Cardiac septum (tissue), 1 donor: ENCODE results near the gene NPHP4. TPM values are rescaled to one million over a fixed set of nuclear protein-coding genes. Genes with fewer than 3 reads are reported as not detected.

Source experiments
- DNase-seq: peaks from one replicate; pipeline ENCODE4 v3.0.0-alpha.2; 2020; ENCODE audit warnings: low spot score
- intact Hi-C: fragments of 100-400 bp; cut with DNase I; formaldehyde crosslinking; loops from one replicate; pipeline ENCODE4 v1.14.0; 2022
- total RNA-seq: library from RNA; stranded (reverse); fragmentation: NEBNext Ultra II Directional; extraction: Animal tissue kit (Norgen Biotek cat#: 25700); gene quantifications from one replicate; pipeline ENCODE4 v1.2.1, GENCODE V29; 2021
- donor health status: DM: no; HTN: no; CAD: no.

The NPHP4 gene
- total RNA-seq, 1 donor from 2014 or later = 6.6 TPM

GRCh38 chr1:5977494-5978444 lies 14.5 kb downstream of the NPHP4 start:
- DNase-seq = peak; percentile 46

GRCh38 chr1:5976726-5977493 lies 15.3 kb downstream of the NPHP4 start:
- no peak for DNase-seq
- intact Hi-C loops = loop anchor here (5.0 to 10.0 kb wide), 2 partner anchors 465 to 1322 kb away; partner anchors contain the start of gene AJAP1

More at GRCh38 chr1:5977494-5978444, 14.5 kb downstream of the NPHP4 start:
- intact Hi-C loops = loop anchor here (5.0 to 10.0 kb wide), 2 partner anchors 465 to 1323 kb away; partner anchors contain the start of gene AJAP1

DNA sequence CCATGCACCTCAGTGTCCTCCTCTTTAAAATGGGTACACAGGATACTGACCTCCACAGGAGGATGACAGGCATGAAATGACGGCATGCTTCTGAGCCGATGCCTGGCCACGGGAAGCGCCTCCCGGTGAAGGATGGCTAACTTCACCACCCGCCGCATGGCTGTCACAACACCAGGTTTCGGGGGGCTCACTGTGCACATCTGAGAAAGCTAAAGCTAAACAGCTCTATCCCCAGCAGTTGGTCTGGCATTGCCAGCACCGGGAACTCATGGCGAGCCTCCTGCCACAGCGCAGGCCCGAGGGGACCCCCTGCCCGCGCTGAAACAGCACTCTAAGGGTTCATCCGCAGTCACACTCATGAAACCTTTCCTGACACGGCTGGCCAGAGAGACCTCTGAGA lies 16.0 kb downstream of the NPHP4 start:
- intact Hi-C loops = loop anchor here (5.0 to 10.0 kb wide), 2 partner anchors 464 to 1321 kb away; partner anchors contain the start of gene AJAP1
- no peak for DNase-seq

GRCh38 chr1:5975133-5975880 lies 16.9 kb downstream of the NPHP4 start:
- DNase-seq = peak; percentile 86
- intact Hi-C loops = loop anchor here (5.0 to 10.0 kb wide), 2 partner anchors 463 to 1321 kb away; partner anchors contain the start of gene AJAP1

- intact Hi-C loops = loop anchor here (5.0 to 10.0 kb wide), 2 partner anchors 462 to 1320 kb away; partner anchors contain the start of gene AJAP1
- peak; percentile 20 for DNase-seq
These were observed 17.6 kb downstream of the NPHP4 start for GRCh38 chr1:5974631-5975030.

DNA sequence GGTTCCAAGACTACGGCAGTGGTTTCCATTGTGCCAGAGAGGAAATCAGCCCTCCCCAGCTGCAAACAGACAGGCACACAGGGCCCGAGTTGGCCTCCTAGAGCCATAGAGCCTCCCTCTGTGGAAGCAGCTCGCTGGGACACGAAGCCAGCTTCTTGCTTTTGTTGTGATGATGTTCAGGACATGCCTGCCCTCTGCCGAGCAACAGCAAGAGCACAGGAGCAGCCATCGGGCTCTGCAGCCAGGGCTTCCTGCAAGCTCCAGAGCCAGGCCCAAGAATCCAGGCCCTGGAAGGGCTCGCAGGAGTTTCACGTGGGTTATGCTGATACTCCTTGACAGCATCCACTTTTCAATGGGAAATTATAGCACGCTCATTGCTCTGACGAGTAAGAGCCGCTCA lies 18.5 kb downstream of the NPHP4 start:
- intact Hi-C loops = loop anchor here (10.0 kb wide), 1 partner anchor 1319 kb away; the partner anchor contains the start of gene AJAP1
- peak; percentile 54 for DNase-seq

DNA sequence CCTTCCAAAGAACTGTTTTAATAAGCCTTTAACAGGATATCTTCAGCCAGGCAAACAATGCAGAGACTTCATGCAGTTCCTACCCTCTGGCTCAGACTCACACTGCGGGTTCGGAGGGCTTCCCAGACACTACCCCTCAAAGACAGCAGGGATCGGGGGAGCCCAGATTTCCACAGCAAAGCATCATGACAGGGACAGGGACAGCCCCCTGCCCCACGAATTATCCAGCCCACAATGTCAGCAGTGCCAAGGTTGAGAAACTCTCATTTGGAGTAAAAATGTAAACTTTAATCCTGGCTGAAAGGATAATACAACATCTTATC lies 20.1 kb downstream of the NPHP4 start:
- DNase-seq = peak; percentile 24
- intact Hi-C loops = loop anchor here (10.0 kb wide), 1 partner anchor 1317 kb away; the partner anchor contains the start of gene AJAP1

DNA sequence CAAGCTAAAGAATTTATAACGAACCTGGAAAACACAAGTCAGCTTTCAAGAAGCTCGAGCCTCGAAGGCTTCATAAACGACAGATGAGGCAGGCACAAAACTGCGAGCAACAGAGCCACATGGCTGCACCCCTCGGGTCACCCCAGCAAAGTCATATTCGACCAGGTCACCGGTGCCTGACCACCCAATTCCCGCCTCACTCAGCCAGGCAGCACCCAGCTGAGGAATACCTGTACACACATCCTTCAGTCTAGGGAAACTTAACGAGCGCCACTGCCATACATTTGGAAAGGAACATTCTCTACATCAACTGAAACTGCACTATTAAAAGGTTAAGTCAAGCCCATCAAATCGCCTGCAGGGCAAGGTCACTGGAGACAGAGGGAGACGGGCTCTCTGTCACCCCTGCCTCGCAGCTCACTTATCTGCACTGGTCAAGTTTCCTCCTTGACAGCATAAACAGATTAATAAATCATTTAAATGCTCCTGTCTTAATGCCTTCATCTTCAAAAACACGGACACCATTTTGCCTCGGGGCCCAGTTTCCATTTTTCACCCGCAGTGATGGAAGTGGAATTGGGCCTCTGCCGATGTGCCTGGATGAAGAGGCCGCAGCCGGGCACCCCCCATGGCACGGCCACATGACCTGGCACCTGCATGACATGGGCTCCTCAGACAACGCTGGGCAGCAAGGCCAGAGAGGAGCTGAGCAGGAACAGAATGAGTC lies 20.6 kb downstream of the NPHP4 start:
- intact Hi-C loops = loop anchor here (10.0 kb wide), 1 partner anchor 1317 kb away; the partner anchor contains the start of gene AJAP1
- peak; percentile 67 for DNase-seq

GRCh38 chr1:5970610-5971273 lies 21.5 kb downstream of the NPHP4 start:
- DNase-seq = no peak
- intact Hi-C loops = loop anchor here (10.0 kb wide), 1 partner anchor 1316 kb away; the partner anchor contains the start of gene AJAP1

DNA sequence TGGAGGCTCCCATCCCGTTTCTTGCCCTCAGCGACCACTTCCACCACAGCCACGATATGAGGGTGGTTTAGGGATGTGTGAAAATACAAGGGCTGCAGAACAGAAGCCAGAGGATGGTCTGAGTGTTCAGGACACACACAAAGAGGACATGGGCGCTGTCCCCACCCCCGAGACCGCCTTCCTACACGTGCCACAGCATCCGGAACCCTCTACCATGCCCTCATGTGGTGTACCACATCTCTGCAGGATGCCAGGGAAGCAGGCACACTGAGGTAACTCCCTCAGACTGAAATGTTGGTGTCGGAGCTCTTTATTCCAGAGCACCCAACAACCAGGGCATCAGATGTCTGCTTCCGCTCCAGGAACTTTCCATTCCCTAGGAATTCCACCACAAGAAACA lies 23.1 kb downstream of the NPHP4 start:
- intact Hi-C loops = no loop called here
- DNase-seq = no peak

GRCh38 chr1:5968161-5968736 lies 24.0 kb downstream of the NPHP4 start:
- intact Hi-C loops = no loop called here
- no peak for DNase-seq

DNA sequence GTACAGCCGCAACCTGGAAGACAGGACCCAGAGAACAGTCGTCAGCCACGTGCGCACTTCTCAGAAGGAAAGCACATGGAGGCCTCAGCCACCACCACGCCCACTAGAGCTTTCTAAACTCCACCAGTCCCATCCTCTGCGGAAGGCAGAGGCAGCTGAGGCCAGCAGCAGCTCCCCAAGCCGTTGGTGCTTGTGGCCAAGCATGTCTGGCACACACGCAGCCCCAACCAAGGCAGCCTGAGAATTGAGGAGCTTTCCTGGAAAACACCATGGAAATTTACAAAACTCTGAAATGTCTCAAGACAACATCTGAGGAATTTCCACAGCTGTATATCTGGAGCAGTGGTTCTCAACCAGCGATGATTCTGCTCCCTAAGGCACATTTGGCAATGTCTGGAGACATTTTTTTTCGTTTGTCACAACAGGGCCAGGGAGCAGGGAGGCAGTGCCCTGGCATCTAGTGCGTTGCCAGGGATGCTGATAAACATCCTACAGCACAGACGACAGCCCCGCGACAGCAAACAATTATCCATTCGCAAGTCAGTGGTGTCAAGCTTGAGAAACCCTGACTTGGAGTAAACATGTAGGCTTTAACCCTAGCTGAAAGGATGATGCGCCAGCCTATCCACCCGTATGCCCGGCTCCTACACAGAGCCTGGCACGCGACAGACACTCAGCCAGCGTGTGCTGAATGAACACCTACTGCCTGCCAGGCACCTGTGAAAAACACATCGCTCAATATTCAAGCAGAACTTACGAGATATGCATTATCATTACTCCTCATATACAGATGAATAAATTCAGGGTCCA lies 24.7 kb downstream of the NPHP4 start:
- DNase-seq = no peak
- intact Hi-C loops = no loop called here

DNA sequence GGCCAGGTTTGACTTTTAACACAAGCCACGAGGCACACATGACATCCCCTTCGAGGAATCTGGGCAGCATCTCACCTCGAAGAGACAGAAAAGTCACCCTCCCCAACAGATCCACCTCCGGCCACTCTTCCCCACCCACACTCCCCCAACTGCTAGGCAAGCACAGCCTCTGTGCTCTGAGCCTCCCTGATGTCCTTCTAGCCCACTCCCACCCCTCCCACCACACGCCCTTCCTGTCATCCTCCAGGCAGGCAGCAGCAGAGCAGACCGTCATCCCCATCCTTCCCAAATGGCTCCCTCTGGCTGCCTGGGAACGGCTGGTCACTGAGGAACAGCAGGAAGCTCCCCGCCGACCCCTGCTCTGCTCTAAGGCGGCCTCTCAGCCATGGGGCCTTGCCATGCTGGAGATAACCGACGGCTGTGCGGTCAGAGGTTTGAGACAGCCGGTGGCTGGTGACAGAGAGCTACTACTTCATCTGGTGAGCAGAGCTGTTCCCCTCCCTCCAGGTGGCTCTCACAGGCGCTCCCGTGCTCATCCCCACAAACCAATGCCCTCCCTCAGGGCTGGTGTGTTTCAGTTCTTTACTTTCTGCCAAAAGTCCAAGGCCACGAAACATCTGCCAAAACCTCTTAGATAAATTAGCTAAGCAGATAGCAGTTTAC lies 25.6 kb downstream of the NPHP4 start:
- intact Hi-C loops = no loop called here
- DNase-seq = no peak

DNA sequence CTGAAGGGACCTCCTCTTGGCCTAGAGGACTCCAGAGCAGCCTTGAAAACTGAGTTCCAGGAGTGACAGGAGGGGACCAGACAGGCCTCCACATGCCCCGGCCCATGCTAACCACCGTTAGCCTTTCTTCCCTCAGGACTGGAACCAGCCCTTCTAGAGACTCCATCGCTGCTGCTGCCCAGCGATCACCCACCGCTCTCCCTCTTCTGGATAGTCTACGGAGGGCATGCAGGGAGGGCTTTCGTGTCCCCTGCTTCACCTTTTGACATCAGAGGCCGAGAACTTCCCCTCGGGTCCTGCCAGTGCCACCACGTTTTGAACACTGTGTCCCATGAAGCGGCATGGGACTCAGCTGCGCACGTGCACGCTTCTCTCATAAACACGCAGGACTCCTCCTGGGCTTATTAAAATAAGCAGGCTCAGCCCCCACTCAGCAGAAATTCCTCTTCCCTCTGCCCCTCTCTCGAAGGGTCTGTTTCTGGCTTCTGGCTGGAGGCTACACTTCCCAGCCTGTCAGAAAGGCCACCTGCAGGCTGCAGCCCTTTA lies 26.6 kb downstream of the NPHP4 start:
- DNase-seq = no peak
- intact Hi-C loops = no loop called here

DNA sequence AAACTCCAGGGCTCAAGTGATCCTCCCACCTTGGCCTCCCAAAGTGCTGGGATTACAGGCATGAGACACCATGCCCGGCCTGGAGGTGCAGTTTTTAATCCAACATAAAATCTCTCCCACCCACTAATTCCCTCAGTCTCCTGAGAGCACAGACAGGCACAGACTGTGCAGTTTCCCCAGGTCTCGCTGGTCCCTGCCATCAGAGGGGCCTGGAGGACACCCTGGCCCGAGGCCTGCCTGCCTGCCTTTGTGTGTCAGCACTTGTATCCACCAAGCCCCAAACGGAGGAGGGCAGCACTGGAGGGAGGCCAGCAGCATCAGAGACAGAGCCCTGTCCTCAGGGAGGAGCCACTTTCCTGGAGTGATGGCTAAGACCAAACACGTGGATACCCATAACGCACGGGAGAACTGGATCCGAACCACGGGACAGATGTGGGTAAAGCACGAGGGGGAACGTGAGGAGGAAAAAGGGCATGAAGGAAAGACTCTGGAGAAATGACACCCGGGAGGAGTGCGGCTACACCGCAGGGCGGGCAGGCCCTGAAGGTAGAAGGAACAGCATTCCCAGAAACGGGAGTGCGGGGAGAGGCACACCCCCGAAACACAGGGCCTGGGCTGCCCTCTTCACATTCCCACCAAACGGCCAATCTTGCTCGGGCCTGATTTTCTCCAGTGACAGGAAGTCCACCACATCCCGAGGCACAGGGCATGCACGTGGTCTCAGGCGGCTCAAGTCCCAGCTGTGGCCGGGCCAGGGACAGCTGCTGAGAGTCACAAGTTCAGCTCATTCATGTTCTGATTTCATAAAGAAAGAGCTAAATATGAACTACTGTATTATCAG lies 29.7 kb downstream of the NPHP4 start:
- DNase-seq = no peak
- intact Hi-C loops = no loop called here
